HEK293 (cell line): Measurements from ENCODE around the gene PIGZ.

Experiments
- CTCF ChIP-seq: fragments of 450-650 bp; formaldehyde crosslinking; IDR thresholded peaks from 2 replicates; pipeline ENCODE4 v1.5.1; 2016; ENCODE audit warnings: missing biosample characterization, missing genetic modification characterization
- ZBTB6 ChIP-seq: fragments of 450-650 bp; formaldehyde crosslinking; IDR thresholded peaks from 2 replicates; pipeline ENCODE4 v1.5.1; 2017; ENCODE audit warnings: missing biosample characterization, missing genetic modification characterization

- no peak for TF ChIP-seq CTCF (tag by site-specific recombination)
- no peak for TF ChIP-seq ZBTB6 (tag by site-specific recombination)
Observed at GRCh38 chr3:196931828-196932587, 36.6 kb downstream of the PIGZ start.
